Activated T-cell treated with anti-CD3 and anti-CD28 coated beads, Interleukin-2, amount 50 U/mL, for 48 hours (primary cell): ENCODE data around the gene MPDZ.

ENCODE experiments used
- DNase-seq, 2 experiments: peaks; one replicate each; pipeline ENCODE4 v3.0.0-alpha.2; 2020

MPDZ gene

GRCh38 chr9:13128266-13128860 is 151.1 kb downstream of the MPDZ start:
- DNase-seq = no peak

GRCh38 chr9:13127131-13127530 is 152.4 kb downstream of the MPDZ start:
- no peak for DNase-seq

- DNase-seq = no peak
Observed at GRCh38 chr9:13125261-13125660, 154.2 kb downstream of the MPDZ start.

GRCh38 chr9:13122756-13123369 is 156.6 kb downstream of the MPDZ start:
- DNase-seq = no peak

- no peak for DNase-seq
Observed at GRCh38 chr9:13118313-13118712, 161.2 kb downstream of the MPDZ start.

GRCh38 chr9:13116292-13116691 is 163.2 kb downstream of the MPDZ start:
- no peak for DNase-seq

GRCh38 chr9:13113751-13114150 is 165.7 kb downstream of the MPDZ start:
- DNase-seq = no peak

GRCh38 chr9:13113216-13113615 is 166.3 kb downstream of the MPDZ start:
- no peak for DNase-seq

- DNase-seq = no peak
Observed at GRCh38 chr9:13111778-13112177, 167.7 kb downstream of the MPDZ start.

GRCh38 chr9:13110766-13111417 is 168.6 kb downstream of the MPDZ start:
- no peak for DNase-seq

GRCh38 chr9:13109781-13110180 is 169.7 kb downstream of the MPDZ start:
- DNase-seq = no peak

GRCh38 chr9:13107008-13107407 is 172.5 kb downstream of the MPDZ start:
- DNase-seq = no peak

- no peak for DNase-seq
Observed at GRCh38 chr9:13100914-13101572, 178.4 kb downstream of the MPDZ start.

GRCh38 chr9:13095056-13095455 is 184.4 kb downstream of the MPDZ start:
- no peak for DNase-seq

GRCh38 chr9:13090628-13091027 is 188.9 kb downstream of the MPDZ start:
- DNase-seq = no peak

- DNase-seq = no peak
Observed at GRCh38 chr9:13089666-13090065, 189.8 kb downstream of the MPDZ start.

- no peak for DNase-seq
Observed at GRCh38 chr9:13088720-13089427, 190.6 kb downstream of the MPDZ start.

GRCh38 chr9:13083963-13084528 is 195.4 kb downstream of the MPDZ start:
- no peak for DNase-seq

GRCh38 chr9:13083366-13083765 is 196.1 kb downstream of the MPDZ start:
- DNase-seq = no peak

GRCh38 chr9:13082796-13083195 is 196.7 kb downstream of the MPDZ start:
- DNase-seq = no peak

GRCh38 chr9:13078164-13078563 is 201.3 kb downstream of the MPDZ start:
- no peak for DNase-seq

GRCh38 chr9:13076616-13077015 is 202.9 kb downstream of the MPDZ start:
- DNase-seq = no peak

- DNase-seq = no peak
Observed at GRCh38 chr9:13071921-13072320, 207.6 kb downstream of the MPDZ start.
